Esophagus muscularis mucosa (tissue), 4 donors: Measurements from ENCODE around the gene VWA1. TPM values are rescaled to one million over a fixed set of nuclear protein-coding genes. Genes with fewer than 3 reads are reported as not detected.
A peak's percentile ranks its signal among the peaks of the same experiment; 100 is the strongest.
"Not testable (repeated sequence)": the region's sequence is repeated elsewhere in the genome, so short reads cannot be mapped to it uniquely, and the experiment has no call there.

Experiments used
- DNase-seq: peaks from one replicate; pipeline ENCODE4 v3.0.0-alpha.2; 2017; ENCODE audit errors: extremely low spot score
- H3K27ac ChIP-seq, 4 donors: fragments of 200-600 bp; sonication (generic); replicated peaks in 1 of 4; 1 replicate in 3 of 4; 2 replicates in 1 of 4; pipeline ENCODE4 v1.5.1; 2016 to 2019; ENCODE audit warnings: mild to moderate bottlenecking in 1 of 4
- H3K27me3 ChIP-seq, 4 donors: fragments of 200-600 bp; sonication (generic); one replicate each; pipeline versions ENCODE4 v1.5.1 to v1.6.0; 2016 to 2019
- H3K36me3 ChIP-seq, 4 donors: fragments of 200-600 bp; sonication (generic); one replicate each; pipeline ENCODE4 v1.5.1; 2016 to 2019
- H3K4me1 ChIP-seq, 4 donors: fragments of 200-600 bp; sonication (generic); one replicate each; pipeline ENCODE4 v1.5.1; 2016 to 2019
- H3K4me3 ChIP-seq, 4 donors: fragments of 200-600 bp; sonication (generic); 1 replicate in 2 of 4; 2 replicates in 2 of 4; pipeline ENCODE4 v1.5.1; 2016 to 2019; ENCODE audit warnings: mild to moderate bottlenecking in 4 of 4, moderate library complexity in 1 of 4
- H3K9me3 ChIP-seq, 4 donors: fragments of 200-600 bp; sonication (generic); 1 replicate in 3 of 4; 2 replicates in 1 of 4; pipeline ENCODE4 v1.5.1; 2016 to 2019
- CTCF ChIP-seq, 3 experiments: fragments of 200-600 bp in 2 of 3; fragments of 450-650 bp in 1 of 3; sonication (generic) in 2 of 3; IDR thresholded peaks; one replicate each; pipeline ENCODE4 v1.5.1; 2017 to 2019; ENCODE audit warnings: antibody characterized with exemption in 3 of 3, mild to moderate bottlenecking in 2 of 3, moderate library complexity in 1 of 3
- EP300 ChIP-seq: sonication (generic); formaldehyde crosslinking; IDR thresholded peaks from one replicate; pipeline ENCODE4 v1.6.1; 2017; ENCODE audit warnings: antibody characterized with exemption
- POLR2A ChIP-seq: fragments of 450-650 bp; IDR thresholded peaks from one replicate; pipeline ENCODE4 v1.6.1; 2017; ENCODE audit warnings: antibody characterized with exemption, moderate library complexity, mild to moderate bottlenecking, low read depth
- POLR2AphosphoS5 ChIP-seq, 2 donors: sonication (generic); formaldehyde crosslinking; IDR thresholded peaks; one replicate each; pipeline ENCODE4 v1.6.1; 2017; ENCODE audit warnings: antibody characterized with exemption in 2 of 2
- WGBS: methylation state at CpG from one replicate; pipeline ENCODE4 v1.1.5; 2018; 5-methylcytosine and 5-hydroxymethylcytosine counted together
- intact Hi-C: fragments of 100-400 bp; cut with DNase I; formaldehyde crosslinking; loops from one replicate; pipeline ENCODE4 v1.15.1; 2023
- total RNA-seq, 4 donors: library from RNA; depleted of rRNA; stranded (reverse); fragments of >200 nt; gene quantifications; one replicate each; pipeline versions ENCODE4 v1.1.0 to v1.2.1, GENCODE V29; 2016

Gene VWA1
- total RNA-seq, 4 donors from 2014 or later, result 99.7 to 168 (median 116) TPM

GRCh38 chr1:1399872-1400575 is 35.5 kb upstream of the VWA1 start:
- peaks cover 44 to 69% (median 51%) of the 10 kb centered on the region in 4 donors for H3K4me1 ChIP-seq
- DNase-seq, result no peak
- H3K36me3 ChIP-seq, result peaks cover 40 to 80% (median 78%) of the 10 kb centered on the region in 4 donors
- no peaks in the 10 kb centered on the region for H3K27me3 ChIP-seq
- H3K4me3 ChIP-seq, result peak overlapping the region; percentile 87 to 100 (median 97)
- TF ChIP-seq CTCF (IDR thresholded peaks at IDR 0.05), result no peak
- TF ChIP-seq POLR2AphosphoS5 (IDR thresholded peaks at IDR 0.05), result no peak
- TF ChIP-seq EP300, result no peak
- no peak for TF ChIP-seq POLR2A
- WGBS, result 22% methylated on average over 9 of the region's 34 CpGs
- intact Hi-C loops, result loop anchor here (2.0 kb wide), 1 partner anchor 25 kb away; the partner anchor contains the start of gene AURKAIP1
- no peaks in the 10 kb centered on the region for H3K9me3 ChIP-seq
- H3K27ac ChIP-seq, result peak overlapping the region; percentile 85 to 92 (median 88)

- Histone ChIP-seq H3K4me3 (peak overlapping the region; percentile 87 to 100 (median 97)), H3K9me3 (no peaks in the 10 kb centered on the region), H3K27ac (peak overlapping the region in 3 of 4 donors; percentile 85 to 92 (median 88)), H3K36me3 (peaks cover 39 to 80% (median 77%) of the 10 kb centered on the region in 4 donors), H3K4me1 (peaks cover 44 to 70% (median 52%) of the 10 kb centered on the region in 4 donors), H3K27me3 (no peaks in the 10 kb centered on the region)
- intact Hi-C loops, result no loop called here
- DNase-seq, result no peak
- TF ChIP-seq POLR2A, result no peak
- no peak for TF ChIP-seq CTCF (IDR thresholded peaks at IDR 0.05)
- TF ChIP-seq POLR2AphosphoS5 (IDR thresholded peaks at IDR 0.05), result no peak
- TF ChIP-seq EP300, result no peak
- WGBS, result 84% methylated on average over 15 of the region's 22 CpGs
These were observed 34.7 kb upstream of the VWA1 start for GRCh38 chr1:1400576-1401456.

GRCh38 chr1:1401457-1402010 is 34.0 kb upstream of the VWA1 start:
- peaks cover 39 to 79% (median 71%) of the 10 kb centered on the region in 4 donors for H3K36me3 ChIP-seq
- no peak for DNase-seq
- H3K4me1 ChIP-seq, result peaks cover 45 to 75% (median 54%) of the 10 kb centered on the region in 4 donors
- H3K9me3 ChIP-seq, result no peaks in the 10 kb centered on the region
- intact Hi-C loops, result loop anchor here (2.0 kb wide), 1 partner anchor 39 kb away; no protein-coding TSS in a partner anchor
- H3K27me3 ChIP-seq, result no peaks in the 10 kb centered on the region
- no peak overlapping the region for H3K27ac ChIP-seq
- no peak overlapping the region for H3K4me3 ChIP-seq
- WGBS, result 89% methylated on average over 7 of the region's 7 CpGs
- no peak for TF ChIP-seq EP300
- TF ChIP-seq POLR2A, result no peak
- no peak for TF ChIP-seq POLR2AphosphoS5 (IDR thresholded peaks at IDR 0.05)
- TF ChIP-seq CTCF (IDR thresholded peaks at IDR 0.05), result no peak

- peak in 1 of 3 experiments; percentile 43 for TF ChIP-seq CTCF (IDR thresholded peaks at IDR 0.05)
- TF ChIP-seq POLR2A, result no peak
- Histone ChIP-seq H3K36me3 (peaks cover 34 to 72% (median 64%) of the 10 kb centered on the region in 4 donors), H3K27ac (peak overlapping the region in 1 of 4 donors; percentile 1), H3K4me3 (no peak overlapping the region), H3K4me1 (peaks cover 38 to 70% (median 53%) of the 10 kb centered on the region in 4 donors), H3K9me3 (no peaks in the 10 kb centered on the region), H3K27me3 (no peaks in the 10 kb centered on the region)
- 69% methylated on average over 19 of the region's 20 CpGs for WGBS
- no peak for DNase-seq
- intact Hi-C loops, result loop anchor here (2.0 kb wide), 1 partner anchor 39 kb away; no protein-coding TSS in a partner anchor
These were observed 33.2 kb upstream of the VWA1 start for GRCh38 chr1:1402072-1402900.

GRCh38 chr1:1402901-1403392 is 32.5 kb upstream of the VWA1 start:
- H3K36me3 ChIP-seq, result peaks cover 28 to 65% (median 57%) of the 10 kb centered on the region in 4 donors
- intact Hi-C loops, result loop anchor here (2.0 kb wide), 1 partner anchor 38 kb away; no protein-coding TSS in a partner anchor

More at GRCh38 chr1:1402901-1403392, 32.5 kb upstream of the VWA1 start:
- H3K27me3 ChIP-seq, DNase-seq, H3K9me3 ChIP-seq, H3K4me3 ChIP-seq, H3K27ac ChIP-seq: not testable (repeated sequence)
- 89% methylated on average over 9 of the region's 9 CpGs for WGBS
- peaks cover 33 to 70% (median 51%) of the 10 kb centered on the region in 4 donors for H3K4me1 ChIP-seq
